Stimulated activated naive CD8-positive, alpha-beta T cell treated with anti-CD3 and anti-CD28 coated beads, Interleukin-15, Interleukin-2, amounts not matched to agents 100 U/mL and 50 U/mL, for 24 hours (primary cell): ENCODE data around the gene STX12.
"Not testable (repeated sequence)": the region's sequence is repeated elsewhere in the genome, so short reads cannot be mapped to it uniquely, and the experiment has no call there.

Experiments used
- ATAC-seq: fragments of 150-1000 bp; cut with Tn5 transposase; one replicate; pipeline ENCODE4 v1.10.0; 2021
- DNase-seq: peaks from one replicate; pipeline ENCODE4 v3.0.0; 2021

The STX12 gene

DNA sequence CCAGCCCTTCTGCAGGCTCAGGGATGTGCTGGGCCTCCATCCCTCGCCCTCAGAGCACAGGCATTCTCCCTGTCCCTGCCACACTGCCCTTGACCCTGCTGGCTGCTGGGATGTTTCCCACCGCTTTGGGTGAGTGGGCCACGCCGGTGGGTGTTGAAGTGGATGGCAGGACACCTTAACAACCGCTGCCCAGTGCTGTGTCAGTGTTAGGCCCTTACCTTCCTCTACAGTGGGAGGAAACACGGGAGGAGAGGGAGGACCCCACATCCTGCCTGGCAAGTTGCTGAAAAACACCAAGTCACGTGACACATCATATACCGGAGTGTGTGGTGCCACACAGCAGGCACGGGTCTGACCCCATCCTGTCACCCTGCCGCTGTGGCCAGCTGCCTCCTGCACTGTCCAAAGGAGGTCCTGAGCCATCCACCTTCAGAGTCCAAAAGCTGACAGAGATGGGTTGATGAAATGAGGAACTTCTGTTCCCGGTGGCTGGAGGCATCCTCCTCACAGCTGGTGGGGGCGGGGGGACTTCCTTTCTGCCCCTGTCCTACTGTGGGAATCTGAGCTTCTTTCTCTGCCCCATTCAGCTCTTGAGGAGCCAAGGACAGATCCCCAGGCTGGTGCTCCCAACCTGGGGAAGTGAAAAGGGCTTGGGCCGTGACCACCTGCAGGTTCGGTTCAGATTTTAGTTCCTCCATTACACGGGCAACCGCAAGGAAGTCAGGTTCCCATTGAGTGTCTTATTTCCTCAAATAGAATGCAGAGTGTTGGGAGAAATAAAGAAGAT lies 96.1 kb downstream of the STX12 start:
- DNase-seq (peak; percentile 66), ATAC-seq (peak; percentile 49)

DNA sequence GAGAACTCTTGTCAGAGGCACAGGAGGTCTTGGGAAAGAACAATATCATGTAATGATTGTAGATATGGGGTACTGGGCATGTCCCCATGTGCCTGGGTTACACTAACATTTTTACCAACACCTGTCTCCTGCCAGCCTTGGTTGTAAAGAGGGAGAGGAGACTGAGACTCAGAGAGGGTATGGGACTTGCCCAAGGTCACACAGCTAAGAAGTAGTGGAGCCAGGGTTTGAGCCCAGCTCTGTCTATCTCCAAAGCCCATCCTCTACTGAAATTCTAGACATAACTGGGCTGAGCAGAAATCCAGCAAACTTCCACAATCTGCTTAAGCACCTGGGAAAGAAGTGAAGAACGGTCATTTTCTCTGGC lies 96.7 kb downstream of the STX12 start:
- DNase-seq (peak; percentile 9), ATAC-seq (no peak)

DNA sequence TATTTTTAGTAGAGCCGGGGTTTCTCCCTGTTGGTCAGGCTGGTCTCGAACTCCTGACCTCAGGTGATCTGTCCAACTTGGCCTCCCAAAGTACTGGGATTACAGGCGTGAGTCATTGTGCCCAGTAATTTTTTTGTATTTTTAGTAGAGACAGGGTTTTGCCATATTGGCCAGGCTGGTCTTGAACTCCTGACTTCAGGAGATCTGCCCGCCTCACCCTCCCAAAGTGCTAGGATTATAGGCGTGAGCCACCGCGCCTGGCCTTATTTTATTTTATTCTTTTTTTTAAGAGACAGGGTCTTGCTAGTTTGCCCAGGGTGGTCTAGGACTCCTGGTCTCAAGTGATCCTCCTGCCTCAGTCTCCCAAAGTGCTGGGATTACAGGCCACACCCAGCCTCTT lies 98.1 kb downstream of the STX12 start:
- DNase-seq, ATAC-seq: not testable (repeated sequence)

DNA sequence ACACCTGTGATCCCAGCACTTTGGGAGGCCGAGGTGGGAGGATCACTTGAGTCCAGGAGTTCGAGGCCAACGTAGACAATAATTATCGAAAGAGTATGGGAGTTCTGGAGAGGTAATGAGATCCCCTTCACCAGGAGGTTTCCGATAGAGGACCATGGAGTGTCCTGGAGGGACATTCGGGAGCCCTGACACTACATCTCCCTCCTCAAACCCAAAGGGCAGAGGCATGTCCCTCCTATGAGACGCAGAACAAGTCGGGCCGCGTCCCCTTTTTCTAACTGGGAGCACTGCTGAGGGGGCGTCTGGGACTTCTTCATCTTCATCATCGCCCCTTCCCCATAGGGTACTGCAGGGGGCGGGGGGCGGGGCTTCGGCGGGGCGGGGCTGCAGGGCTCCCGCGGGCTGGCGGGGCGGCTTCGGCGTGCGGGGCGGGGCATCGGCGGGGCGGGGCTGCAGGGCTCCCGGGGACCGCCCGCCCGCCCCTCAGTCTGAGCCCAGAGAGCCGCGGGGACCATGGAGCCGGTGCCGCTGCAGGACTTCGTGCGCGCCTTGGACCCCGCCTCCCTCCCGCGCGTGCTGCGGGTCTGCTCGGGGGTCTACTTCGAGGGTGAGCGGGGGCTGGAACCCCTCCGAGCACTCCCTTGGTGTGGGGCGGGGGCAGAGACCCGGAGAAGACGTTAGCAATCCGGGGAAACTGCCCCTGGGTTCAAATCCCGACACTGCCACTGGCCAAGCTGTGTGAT lies 99.2 kb downstream of the STX12 start, which contains the start of gene THEMIS2:
TSS of gene THEMIS2 (plus strand) at position 486 of the 743 bp plus-strand sequence. CDS start at position 514, 28 bp downstream.
- peak; percentile 88 for DNase-seq

DNA sequence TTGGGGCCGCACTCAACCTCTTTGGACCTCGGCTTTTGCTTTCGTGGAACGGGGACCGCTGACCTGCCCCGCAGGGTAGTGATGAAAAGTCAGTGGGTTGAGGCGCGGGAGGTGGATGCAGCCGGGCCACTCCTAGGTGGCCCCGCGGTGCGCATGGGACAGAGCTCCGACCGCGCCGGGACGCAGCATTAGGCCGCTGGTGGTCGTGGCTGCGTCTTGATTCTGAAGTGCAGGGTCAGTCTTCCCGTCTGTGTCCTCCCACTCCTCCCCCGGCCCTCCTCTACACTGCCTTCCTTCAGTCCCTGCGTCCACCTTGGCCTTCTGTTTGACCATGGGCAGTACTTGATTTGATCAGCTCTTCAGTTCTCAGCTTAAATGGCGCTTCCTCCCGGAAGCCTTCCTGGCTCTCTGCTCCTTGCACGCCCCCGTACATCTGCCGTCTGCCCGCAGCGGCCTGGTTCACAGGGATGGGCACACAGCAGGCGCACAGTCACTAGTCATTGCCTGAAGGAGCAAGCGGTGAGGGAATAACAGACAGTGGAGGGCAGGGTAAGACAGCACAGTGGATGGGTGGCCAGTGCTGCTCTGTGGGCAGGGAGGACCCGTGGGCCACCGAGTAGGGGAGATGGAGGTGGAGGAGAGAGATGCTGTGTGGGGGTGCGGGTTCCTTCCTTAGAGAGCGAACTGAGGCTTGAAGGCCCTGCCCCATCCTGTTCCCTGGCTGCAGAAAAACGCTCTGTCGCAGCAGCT lies 100.0 kb downstream of the STX12 start:
- peak; percentile 55 for DNase-seq
- peak; percentile 29 for ATAC-seq

More for the DNA sequence above, 99.2 kb downstream of the STX12 start, which contains the start of gene THEMIS2:
- ATAC-seq = peak; percentile 80

DNA sequence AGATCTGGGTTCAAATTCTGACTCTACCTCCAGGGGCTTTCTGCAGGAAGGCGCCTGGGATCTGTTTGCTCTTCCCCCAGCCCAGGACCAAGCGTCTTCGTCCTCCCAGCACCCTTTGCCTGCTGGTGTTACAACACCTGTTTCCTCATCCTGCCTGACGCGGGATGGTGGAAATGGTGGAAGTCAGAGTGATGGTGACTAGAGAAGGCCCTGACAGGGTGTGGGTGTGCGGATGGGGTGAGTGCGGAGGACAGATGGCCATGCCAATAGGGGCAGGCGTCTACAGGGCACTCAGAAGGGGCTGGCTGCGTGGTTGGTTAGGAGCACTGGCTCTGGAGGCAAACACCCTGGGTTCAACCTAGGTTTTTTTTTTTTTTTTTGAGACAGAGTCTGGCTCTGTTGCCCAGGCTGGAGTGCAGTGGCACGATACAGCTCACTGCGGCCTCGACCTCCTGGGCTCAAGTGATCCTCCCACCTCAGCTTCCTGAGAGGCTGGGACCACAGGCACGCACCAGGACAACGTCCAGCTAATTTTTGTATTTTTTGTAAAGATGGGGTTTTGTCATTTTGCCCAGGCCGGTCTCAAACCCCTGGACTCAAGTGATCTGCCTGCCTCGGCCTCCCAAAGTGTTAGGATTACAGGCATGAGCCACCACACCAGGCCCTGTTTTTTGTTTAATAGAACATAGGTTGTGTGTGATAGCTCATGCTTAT lies 100.8 kb downstream of the STX12 start:
- ATAC-seq = no peak
- peak; percentile 30 for DNase-seq
